Spleen (tissue), 7 donors: ENCODE data around the gene TDRD3.

Experiments
- CTCF ChIP-seq, 11 experiments: fragments of 200-600 bp in 7 of 11; fragments of 450-650 bp in 4 of 11; sonication (generic) in 4 of 11; IDR thresholded peaks in 8 of 11; conservative IDR thresholded peaks in 3 of 11; 1 replicate in 7 of 11; 2 replicates in 4 of 11; pipeline versions ENCODE4 v1.4.0 to v1.8.0; 2016 to 2021; ENCODE audit warnings: antibody characterized with exemption in 11 of 11, inconsistent platforms in 4 of 11, mild to moderate bottlenecking in 1 of 11
- POLR2A ChIP-seq, 3 donors: fragments of 450-650 bp; IDR thresholded peaks; one replicate each; pipeline ENCODE4 v1.5.1; 2017; ENCODE audit warnings: antibody characterized with exemption in 3 of 3, mild to moderate bottlenecking in 1 of 3
- POLR2AphosphoS5 ChIP-seq, 3 donors: sonication (generic); formaldehyde crosslinking; IDR thresholded peaks; one replicate each; pipeline ENCODE4 v1.5.1; 2017; ENCODE audit warnings: antibody characterized with exemption in 3 of 3
- donor health status: DM: no; HTN: no; CAD: no; lungs with moderate emphysema.
- donor health status: DM: no; HTN: no; CAD: no.
- donor health status: DM: no; HTN: no; CAD: no.

- TF ChIP-seq CTCF (IDR thresholded peaks at IDR 0.05 in 8 of 11, conservative IDR thresholded peaks at IDR 0.05 in 3 of 11) (no peak), POLR2A (IDR thresholded peaks at IDR 0.05) (no peak), POLR2AphosphoS5 (IDR thresholded peaks at IDR 0.05) (no peak)
These were observed 49.3 kb upstream of the TDRD3 start for GRCh38 chr13:60347690-60348089.
